Smooth muscle cell (in vitro differentiated cells): ENCODE data around the gene TRPV4. TPM values are rescaled to one million over a fixed set of nuclear protein-coding genes. Genes with fewer than 3 reads are reported as not detected.

Source experiments
- DNase-seq: peaks from one replicate; lab custom pipeline; 2025; ENCODE audit not compliant: unreplicated experiment; lab: John Stamatoyannopoulos, UW
- H2AFZ ChIP-seq: fragments of 200-600 bp; sonication (generic); 2 replicates; pipeline ENCODE4 v1.6.0; 2016; ENCODE audit warnings: antibody characterized with exemption, low read depth, mild to moderate bottlenecking
- H3F3A ChIP-seq: fragments of 200-600 bp; sonication (generic); 2 replicates; pipeline ENCODE4 v1.6.0; 2017; ENCODE audit warnings: antibody characterized with exemption, low read depth
- H3K27ac ChIP-seq: fragments of 200-600 bp; sonication (generic); 2 replicates; pipeline ENCODE4 v1.5.1; 2016; ENCODE audit warnings: low read depth, mild to moderate bottlenecking
- H3K27me3 ChIP-seq: fragments of 200-600 bp; sonication (generic); 2 replicates; pipeline ENCODE4 v1.6.1; 2016; ENCODE audit warnings: low read depth, mild to moderate bottlenecking
- H3K36me3 ChIP-seq: fragments of 200-600 bp; sonication (generic); 2 replicates; pipeline ENCODE4 v1.5.1; 2016; ENCODE audit warnings: low read depth
- H3K4me1 ChIP-seq: fragments of 200-600 bp; sonication (generic); 2 replicates; pipeline ENCODE4 v1.5.1; 2016; ENCODE audit warnings: low read depth
- H3K4me2 ChIP-seq: fragments of 200-600 bp; sonication (generic); 2 replicates; pipeline ENCODE4 v1.6.0; 2016; ENCODE audit warnings: mild to moderate bottlenecking
- H3K4me3 ChIP-seq: fragments of 200-600 bp; sonication (generic); 2 replicates; pipeline ENCODE4 v1.5.1; 2016; ENCODE audit warnings: mild to moderate bottlenecking
- H3K79me2 ChIP-seq: fragments of 200-600 bp; sonication (generic); 2 replicates; pipeline ENCODE4 v1.6.0; 2016; ENCODE audit warnings: low read depth, mild to moderate bottlenecking
- H3K9ac ChIP-seq: fragments of 200-600 bp; sonication (generic); 2 replicates; pipeline ENCODE4 v1.6.0; 2016; ENCODE audit warnings: low read depth
- H3K9me3 ChIP-seq: fragments of 200-600 bp; sonication (generic); replicated peaks from 2 replicates; pipeline ENCODE4 v1.5.1; 2016; ENCODE audit warnings: low read depth
- H4K20me1 ChIP-seq: fragments of 200-600 bp; sonication (generic); 2 replicates; pipeline ENCODE4 v1.6.0; 2016; ENCODE audit warnings: low read depth
- CTCF ChIP-seq: fragments of 200-600 bp; sonication (generic); IDR thresholded peaks from 2 replicates; pipeline ENCODE4 v1.5.1; 2017; ENCODE audit warnings: borderline replicate concordance, mild to moderate bottlenecking, antibody characterized with exemption; ENCODE audit not compliant: insufficient read depth, poor library complexity, severe bottlenecking
- WGBS: methylation state at CpG from one replicate; pipeline ENCODE4 v1.1.7; 2016; ENCODE audit warnings: low lambda C conversion rate; 5-methylcytosine and 5-hydroxymethylcytosine counted together
- polyA plus RNA-seq: library from polyadenylated mRNA; unstranded; fragments of >200 nt; fragmentation: Nextera tagmentation; extraction: Ambion mirVana; gene quantifications from 2 replicates; pipeline ENCODE4 v1.2.1, GENCODE V29; 2016
- total RNA-seq: library from RNA; depleted of rRNA; stranded (reverse); fragments of >200 nt; gene quantifications from 2 replicates; pipeline ENCODE4 v1.2.3, GENCODE V29; 2014

Gene TRPV4
- total and polyA plus RNA-seq, 2 experiments from 2014 or later, result 1.5 to 1.9 TPM

DNA sequence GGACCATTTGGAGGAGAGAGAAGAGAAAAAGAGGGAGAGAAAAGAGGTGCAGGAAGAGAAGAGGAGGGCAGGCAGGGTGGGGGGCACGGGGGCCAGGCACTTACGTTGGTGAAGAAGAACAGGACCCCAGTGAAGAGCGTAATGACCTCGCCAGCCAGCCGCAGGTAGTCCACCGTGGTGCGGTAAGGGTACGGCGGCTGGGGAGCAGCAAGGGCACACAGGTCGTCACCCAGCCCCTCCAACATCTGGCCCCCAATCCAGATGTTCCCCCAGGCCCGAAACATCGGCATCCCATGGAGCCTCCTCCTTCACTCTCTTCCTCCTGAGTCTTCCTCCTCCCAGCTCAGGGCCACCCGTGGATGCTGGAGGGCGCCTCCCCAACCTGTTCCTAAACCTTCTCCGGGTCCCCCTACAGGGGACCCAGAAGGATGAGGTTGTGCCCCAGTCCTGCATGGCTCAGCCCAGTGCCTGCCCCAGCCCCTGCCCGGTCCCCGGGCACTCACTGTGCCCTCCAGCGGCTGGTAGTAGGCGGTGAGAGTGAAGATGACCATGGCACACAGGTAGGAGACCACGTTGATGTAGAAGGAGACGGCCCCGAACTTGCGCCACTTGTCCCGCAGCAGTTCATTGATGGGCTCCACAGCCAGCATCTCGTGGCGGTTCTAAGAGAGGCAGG lies 39.2 kb downstream of the TRPV4 start:
- TF ChIP-seq CTCF, result no peak
- H3K27me3 ChIP-seq, result no peaks in the 10 kb centered on the region
- no peak overlapping the region for H3K4me2 ChIP-seq
- no peaks in the 10 kb centered on the region for H3K4me1 ChIP-seq
- WGBS, result 92% methylated on average over 26 of the region's 26 CpGs
- H3K4me3 ChIP-seq, result no peak overlapping the region
- no peaks in the 10 kb centered on the region for H3K9me3 ChIP-seq
- no peaks in the 10 kb centered on the region for H3F3A ChIP-seq
- no peaks in the 10 kb centered on the region for H3K79me2 ChIP-seq
- H4K20me1 ChIP-seq, result no peaks in the 10 kb centered on the region
- H3K9ac ChIP-seq, result no peak overlapping the region
- H2AFZ ChIP-seq, result no peak overlapping the region
- DNase-seq, result no peak
- H3K27ac ChIP-seq, result no peak overlapping the region
- H3K36me3 ChIP-seq, result no peaks in the 10 kb centered on the region

- no peak overlapping the region for H3K27ac ChIP-seq
- no peak for TF ChIP-seq CTCF
- WGBS, result 55% methylated on average over 4 of the region's 4 CpGs
- no peaks in the 10 kb centered on the region for H3K27me3 ChIP-seq
- H3K4me1 ChIP-seq, result no peaks in the 10 kb centered on the region
- H3K4me3 ChIP-seq, result no peak overlapping the region
- H3K9ac ChIP-seq, result no peak overlapping the region
- no peaks in the 10 kb centered on the region for H4K20me1 ChIP-seq
- H3K36me3 ChIP-seq, result no peaks in the 10 kb centered on the region
- H3F3A ChIP-seq, result no peaks in the 10 kb centered on the region
- DNase-seq, result no peak
- no peak overlapping the region for H3K4me2 ChIP-seq
- no peaks in the 10 kb centered on the region for H3K79me2 ChIP-seq
- no peaks in the 10 kb centered on the region for H3K9me3 ChIP-seq
- H2AFZ ChIP-seq, result no peak overlapping the region
Measured at GRCh38 chr12:109793411-109793810, 39.8 kb downstream of the TRPV4 start.

DNA sequence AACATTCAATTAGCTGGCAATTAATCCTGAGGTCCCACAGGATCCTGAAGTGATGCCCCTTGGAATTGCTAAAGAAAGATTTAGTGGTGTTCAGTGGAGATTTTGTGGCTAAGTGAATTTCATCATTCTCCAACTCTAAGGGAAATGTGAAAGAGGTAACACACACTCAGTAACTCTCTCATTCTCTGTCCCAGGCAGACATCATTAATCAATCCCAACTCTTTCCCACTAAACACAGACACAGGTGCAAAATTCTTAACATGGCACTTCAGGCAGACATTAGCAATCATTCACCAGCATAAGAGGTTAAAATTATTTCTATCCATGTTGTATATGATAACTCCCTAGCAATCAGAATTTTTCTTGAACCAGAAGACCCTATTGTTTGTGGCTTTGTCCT lies 40.2 kb downstream of the TRPV4 start:
- Histone ChIP-seq H3K9ac (no peak overlapping the region), H4K20me1 (no peaks in the 10 kb centered on the region), H3K9me3 (no peaks in the 10 kb centered on the region), H3F3A (no peaks in the 10 kb centered on the region), H3K36me3 (no peaks in the 10 kb centered on the region), H3K4me3 (no peak overlapping the region), H3K4me2 (no peak overlapping the region), H3K27ac (no peak overlapping the region), H3K4me1 (no peaks in the 10 kb centered on the region), H2AFZ (no peak overlapping the region), H3K79me2 (no peaks in the 10 kb centered on the region), H3K27me3 (no peaks in the 10 kb centered on the region)
- TF ChIP-seq CTCF, result no peak
- DNase-seq, result no peak

DNA sequence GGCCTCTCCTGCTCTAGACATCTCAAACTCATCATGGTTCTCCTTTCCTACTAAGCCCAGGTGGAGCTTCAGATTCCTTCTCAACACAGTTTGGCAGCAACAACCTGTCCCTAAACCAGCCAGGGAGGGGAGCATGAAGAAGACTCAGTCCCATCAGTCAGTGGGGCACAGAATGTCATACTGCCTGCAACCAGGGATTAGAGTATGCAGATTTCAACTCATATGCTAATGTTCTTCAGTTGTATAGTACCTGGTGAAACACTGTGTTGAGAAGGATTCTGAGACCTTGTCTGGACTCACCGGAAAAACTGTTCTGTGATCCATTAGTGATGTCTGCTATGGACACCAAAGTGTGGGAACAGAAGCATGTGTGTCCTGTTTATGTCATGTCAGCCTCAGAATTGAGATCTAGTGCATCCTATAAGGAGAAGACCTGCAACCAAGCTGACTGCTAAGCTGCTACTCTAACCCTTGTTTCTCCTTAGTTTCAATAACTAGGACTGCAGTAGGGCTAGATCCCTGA lies 43.6 kb downstream of the TRPV4 start:
- Histone ChIP-seq H3K27ac (no peak overlapping the region), H3K9me3 (no peaks in the 10 kb centered on the region)
- 97% methylated on average over 1 of the region's 1 CpG for WGBS

More for the DNA sequence above, 43.6 kb downstream of the TRPV4 start:
- Histone ChIP-seq H3K9ac (no peak overlapping the region), H3K79me2 (no peaks in the 10 kb centered on the region), H3F3A (no peaks in the 10 kb centered on the region), H3K36me3 (no peaks in the 10 kb centered on the region), H2AFZ (no peak overlapping the region), H4K20me1 (no peaks in the 10 kb centered on the region), H3K4me3 (no peak overlapping the region), H3K4me1 (no peaks in the 10 kb centered on the region), H3K4me2 (no peak overlapping the region), H3K27me3 (no peaks in the 10 kb centered on the region)
- TF ChIP-seq CTCF, result no peak
- no peak for DNase-seq
